Gastrocnemius medialis (tissue), 4 donors: ENCODE measurements around the gene LMO1. TPM values are rescaled to one million over a fixed set of nuclear protein-coding genes. Genes with fewer than 3 reads are reported as not detected.

ENCODE experiments used
- ATAC-seq, 2 donors: fragments of 150-250 bp; one replicate each; pipeline ENCODE4 v1.9.1; 2016
- DNase-seq, 2 donors: peaks; one replicate each; pipeline ENCODE4 v3.0.0-alpha.2; 2019
- H3K27ac ChIP-seq, 4 donors: fragments of 200-600 bp; sonication (generic); 1 replicate in 1 of 4; 2 replicates in 3 of 4; pipeline ENCODE4 v1.5.1; 2016 to 2018; ENCODE audit warnings: mild to moderate bottlenecking in 2 of 4, moderate library complexity in 1 of 4
- H3K27me3 ChIP-seq, 3 donors: fragments of 200-600 bp; sonication (generic) in 2 of 3; 1 replicate in 1 of 3; 2 replicates in 2 of 3; pipeline versions ENCODE4 v1.5.1 to v1.6.0; 2016 to 2019; ENCODE audit warnings: mild to moderate bottlenecking in 1 of 3, moderate library complexity in 1 of 3
- H3K36me3 ChIP-seq, 2 donors: fragments of 200-600 bp; sonication (generic) in 1 of 2; one replicate each; pipeline ENCODE4 v1.5.1; 2017 to 2018
- H3K4me1 ChIP-seq, 2 donors: fragments of 200-600 bp; sonication (generic) in 1 of 2; one replicate each; pipeline ENCODE4 v1.5.1; 2016 to 2017; ENCODE audit warnings: mild to moderate bottlenecking in 2 of 2
- H3K4me3 ChIP-seq, 4 donors: fragments of 200-600 bp; sonication (generic) in 3 of 4; 1 replicate in 1 of 4; 2 replicates in 3 of 4; pipeline ENCODE4 v1.5.1; 2016 to 2019; ENCODE audit warnings: mild to moderate bottlenecking in 2 of 4
- H3K9me3 ChIP-seq, 3 donors: fragments of 200-600 bp; sonication (generic) in 2 of 3; 1 replicate in 1 of 3; 2 replicates in 2 of 3; pipeline ENCODE4 v1.5.1; 2016 to 2019
- CTCF ChIP-seq, 5 experiments: fragments of 450-650 bp in 3 of 5; fragments of 200-600 bp in 2 of 5; sonication (generic) in 2 of 5; IDR thresholded peaks in 4 of 5; conservative IDR thresholded peaks in 1 of 5; 1 replicate in 4 of 5; 2 replicates in 1 of 5; pipeline ENCODE4 v1.5.1; 2016 to 2019; ENCODE audit warnings: antibody characterized with exemption in 5 of 5, mild to moderate bottlenecking in 3 of 5, moderate library complexity in 3 of 5
- POLR2A ChIP-seq, 2 donors: fragments of 450-650 bp; IDR thresholded peaks; one replicate each; pipeline ENCODE4 v1.6.1; 2017; ENCODE audit warnings: antibody characterized with exemption in 2 of 2, mild to moderate bottlenecking in 2 of 2, moderate library complexity in 2 of 2
- in situ Hi-C, 4 donors: fragments of 200-750 bp; cut with MboI; loops; one replicate each; pipeline versions ENCODE4 v1.15.0 to v1.8.0; 2017; ENCODE audit warnings: low sequenced_read_pairs in 4 of 4
- intact Hi-C: fragments of 100-400 bp; cut with DNase I; formaldehyde crosslinking; loops from one replicate; pipeline ENCODE4 v1.15.1; 2023; ENCODE audit warnings: low total_unique reads
- total RNA-seq, 4 donors: library from RNA; depleted of rRNA; stranded (reverse); fragments of >200 nt; gene quantifications; one replicate each; pipeline versions ENCODE4 v1.1.0 to v1.2.3, GENCODE V29; 2016

LMO1 gene
- total RNA-seq, 4 donors from 2014 or later, result 2.2 to 7.0 (median 2.5) TPM

DNA sequence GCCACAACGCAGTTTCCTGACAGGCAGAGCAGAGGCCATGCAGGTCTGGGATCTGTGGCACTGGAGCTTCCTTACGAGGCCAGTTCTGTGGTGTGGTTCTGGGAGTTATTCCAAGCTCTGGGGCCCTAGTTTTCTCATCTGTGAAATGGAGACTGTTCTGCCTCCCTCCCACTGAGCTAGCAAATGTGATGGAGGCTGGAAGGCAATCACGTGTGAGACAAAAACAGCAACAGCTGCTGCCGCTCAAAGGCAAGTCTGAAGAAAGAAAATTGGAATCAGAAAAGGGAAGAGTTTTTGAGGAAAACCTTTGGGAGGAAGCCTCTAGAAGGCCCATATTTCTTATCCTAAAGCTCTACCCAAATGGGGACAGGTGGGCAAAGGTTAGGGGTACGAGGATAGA, 86.5 kb downstream of the LMO1 start:
- ATAC-seq, result no peak
- no peak for TF ChIP-seq CTCF (IDR thresholded peaks at IDR 0.05 in 4 of 5, conservative IDR thresholded peaks at IDR 0.05 in 1 of 5)
- no peak for TF ChIP-seq POLR2A (IDR thresholded peaks at IDR 0.05)
- intact Hi-C loops, result no loop called here

More for the DNA sequence above, 86.5 kb downstream of the LMO1 start:
- no peaks in the 10 kb centered on the region for H3K9me3 ChIP-seq
- no peaks in the 10 kb centered on the region for H3K36me3 ChIP-seq
- no peak for DNase-seq
- H3K27me3 ChIP-seq, result no peaks in the 10 kb centered on the region
- no peaks in the 10 kb centered on the region for H3K4me1 ChIP-seq
- in situ Hi-C loops, result no loop called here
- H3K4me3 ChIP-seq, result no peak overlapping the region
- H3K27ac ChIP-seq, result no peak overlapping the region

Other genes with a start within 250 kb of the LMO1 start
- gene TUB, start 182.7 kb downstream of the LMO1 start, total RNA-seq, result 1 to 10 TPM in 2 of 4 donors, under 1 TPM in 2; 0.71 to 1.2 (median 1.1) TPM
- 1 to 10 TPM; 2.2 to 7.1 (median 4.1) TPM for gene RIC3, start 94.9 kb downstream of the LMO1 start, total RNA-seq